GM19328 (cell line): ENCODE measurements around the gene CCDC190.
"Not testable (repeated sequence)": the region's sequence is repeated elsewhere in the genome, so short reads cannot be mapped to it uniquely, and the experiment has no call there.

Experiments
- ATAC-seq: cut with Tn5 transposase; IDR thresholded peaks from one replicate; pipeline ENCODE4 v1.9.1; 2021; ENCODE audit warnings: mild to moderate bottlenecking, moderate library complexity; ENCODE audit not compliant: unreplicated experiment

The CCDC190 gene

DNA sequence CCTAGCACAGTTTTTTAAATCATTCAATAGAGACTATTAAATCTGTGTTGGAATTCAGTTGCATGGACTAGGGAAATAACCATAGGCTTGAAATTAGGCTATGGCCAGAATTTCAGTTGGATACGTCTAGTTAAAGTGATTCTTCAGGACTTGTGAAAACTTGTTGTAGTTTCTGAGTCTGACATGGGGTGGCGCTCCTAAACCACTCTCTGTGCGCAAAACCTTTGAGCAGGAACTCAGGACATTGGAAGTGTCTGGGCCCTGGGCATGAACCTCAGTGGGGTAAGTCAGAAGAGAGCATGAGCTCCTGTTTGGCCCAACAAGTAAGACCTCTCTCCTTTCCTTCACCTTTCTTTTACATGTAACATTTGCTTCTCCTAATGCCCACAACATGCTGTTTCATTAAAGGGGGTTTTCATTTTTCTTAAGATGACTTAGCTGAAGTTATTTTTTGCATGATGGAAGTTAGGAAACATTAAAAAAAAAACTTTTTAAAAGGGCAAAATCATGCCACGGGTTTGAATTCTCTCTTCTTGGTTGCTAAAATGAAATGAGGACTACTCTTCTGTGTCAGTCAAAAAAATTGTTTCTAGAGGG is 17.1 kb upstream of the CCDC190 start:
- no peak for ATAC-seq

DNA sequence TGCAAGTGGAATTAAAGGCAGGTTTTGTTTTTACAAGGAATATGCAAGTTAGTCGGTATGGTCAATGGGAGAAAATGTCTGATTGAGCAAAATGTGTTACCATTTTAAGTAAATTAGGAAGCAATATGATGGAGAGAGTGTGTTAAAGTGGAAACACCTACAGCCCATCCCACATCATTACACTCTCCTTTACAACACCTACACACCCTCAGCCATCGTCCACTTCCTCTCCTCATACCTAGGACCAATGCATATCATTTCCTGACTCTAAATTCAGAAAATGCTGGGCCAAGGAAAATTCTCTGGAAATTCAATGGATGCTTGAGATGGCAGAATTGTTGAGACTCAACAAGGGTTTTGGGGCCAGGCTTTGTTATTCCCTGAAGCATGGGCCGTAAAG is 16.4 kb upstream of the CCDC190 start:
- no peak for ATAC-seq

DNA sequence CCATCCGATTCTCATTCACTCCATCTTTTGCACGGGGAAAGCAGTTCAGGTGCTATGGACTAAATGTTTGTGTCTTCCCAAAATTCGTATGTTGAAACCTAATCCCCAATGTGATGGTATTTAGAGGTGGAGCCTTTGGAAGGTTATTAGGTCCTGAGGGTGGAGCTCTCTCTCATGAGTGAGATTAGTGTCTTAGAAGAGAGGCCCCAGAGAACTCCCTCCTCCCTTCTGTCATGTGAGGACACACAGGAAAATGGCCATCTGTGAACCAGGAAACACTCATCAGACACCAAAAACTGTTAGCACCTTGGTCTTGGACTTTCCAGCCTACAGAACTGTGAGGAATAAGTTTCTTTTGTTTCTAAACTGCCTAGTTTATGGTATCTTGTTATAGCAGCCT is 15.8 kb upstream of the CCDC190 start:
- no peak for ATAC-seq

DNA sequence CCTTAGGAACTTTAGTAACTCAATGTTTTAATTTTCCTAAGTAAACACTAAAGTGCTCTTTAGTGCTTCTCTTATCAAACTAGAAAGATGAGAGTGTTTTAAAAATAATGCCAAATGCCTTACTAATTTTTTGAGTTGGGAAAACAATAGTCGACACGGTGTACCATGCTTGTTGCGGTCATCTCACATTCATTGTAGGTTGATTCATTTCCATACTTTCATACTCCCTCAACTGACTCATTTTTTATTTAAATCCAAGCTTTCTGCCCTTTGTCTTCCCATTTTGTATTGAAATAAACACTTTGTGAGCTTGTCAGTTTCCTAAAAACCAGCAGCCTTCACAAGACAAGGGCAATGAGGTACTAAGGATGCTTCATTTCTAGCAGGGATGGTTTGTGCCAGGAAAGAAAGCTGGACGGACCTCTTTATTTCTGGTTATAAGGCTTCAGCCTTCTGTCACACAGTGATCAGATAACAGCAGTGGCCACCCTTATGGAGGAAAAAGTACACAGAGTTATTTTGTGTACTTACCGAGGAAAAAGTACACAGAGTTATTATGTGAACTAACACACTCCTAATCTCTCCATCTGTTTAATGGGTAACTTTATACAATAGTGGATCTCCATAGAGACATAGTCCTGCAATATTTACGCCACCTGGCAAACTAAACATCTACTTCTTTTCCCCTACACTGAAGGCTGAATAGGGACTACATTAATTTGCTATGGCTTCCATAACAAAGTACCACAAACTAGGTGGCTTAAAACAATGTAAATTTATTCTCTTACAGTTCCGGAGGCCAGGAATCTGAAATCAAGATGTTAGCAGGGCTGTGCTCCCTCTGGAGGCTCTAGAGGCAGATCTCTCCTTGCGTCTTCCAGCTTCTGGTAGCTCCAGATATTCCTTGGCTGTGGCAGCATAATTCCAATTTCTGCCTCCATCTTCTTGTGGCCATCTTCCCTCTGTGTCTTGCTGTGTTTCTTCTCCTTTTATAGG is 13.0 kb upstream of the CCDC190 start:
- ATAC-seq: no peak

DNA sequence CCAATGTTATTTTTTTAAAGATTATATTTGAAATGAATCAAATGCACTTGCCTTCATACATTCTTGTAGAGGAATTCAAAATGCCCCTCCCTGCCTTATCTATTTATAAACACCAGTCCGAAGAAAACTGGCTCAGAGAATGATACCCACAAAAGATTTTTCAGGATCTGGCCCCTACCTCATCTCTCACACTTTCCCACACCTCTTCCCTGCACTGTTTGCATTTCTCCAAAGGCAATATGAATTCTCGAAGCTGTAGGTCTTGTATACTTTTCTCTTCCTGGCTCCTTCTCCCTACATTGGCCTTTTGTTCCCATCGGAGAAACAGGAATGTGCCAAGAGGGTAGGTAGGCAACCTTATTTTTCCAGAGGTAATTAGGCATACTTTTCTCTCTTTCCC is 12.0 kb upstream of the CCDC190 start:
- ATAC-seq: no peak

DNA sequence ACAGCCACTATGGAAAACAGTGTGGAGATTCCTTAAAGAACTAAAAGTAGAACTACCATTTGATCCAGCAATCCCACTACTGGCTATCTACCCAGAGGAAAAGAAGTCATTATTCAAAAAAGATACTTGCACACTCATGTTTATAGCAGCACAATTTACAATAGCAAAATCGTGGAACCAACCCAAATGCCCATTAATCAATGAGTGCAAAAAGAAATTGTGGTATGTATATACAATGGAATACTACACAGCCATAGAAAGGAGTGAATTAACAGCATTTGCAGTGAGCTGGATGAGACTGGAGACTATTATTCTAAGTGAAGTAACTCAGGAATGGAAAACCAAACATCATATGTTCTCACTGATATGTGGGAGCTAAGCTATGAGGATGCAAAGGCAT is 10.4 kb upstream of the CCDC190 start:
- ATAC-seq: not testable (repeated sequence)

DNA sequence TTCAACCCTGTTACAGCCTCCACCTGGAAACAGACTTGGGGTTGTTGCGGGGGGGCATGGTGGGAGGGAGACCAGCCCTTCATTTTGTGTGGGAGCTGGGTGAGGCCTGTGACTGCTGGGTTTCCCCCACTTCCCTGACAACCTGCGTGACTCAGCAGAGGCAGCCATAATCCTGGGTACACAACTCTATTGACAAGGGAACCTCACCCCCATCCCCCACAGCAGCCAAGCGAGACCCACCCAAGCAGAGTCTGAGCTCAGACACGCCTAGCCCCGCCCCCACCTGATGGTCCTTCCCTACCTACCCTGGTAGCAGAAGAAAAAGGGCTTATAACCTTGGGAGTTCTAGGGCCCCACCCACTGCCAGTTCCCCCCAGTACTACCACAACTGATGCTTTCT is 8.0 kb upstream of the CCDC190 start:
- ATAC-seq: no peak

DNA sequence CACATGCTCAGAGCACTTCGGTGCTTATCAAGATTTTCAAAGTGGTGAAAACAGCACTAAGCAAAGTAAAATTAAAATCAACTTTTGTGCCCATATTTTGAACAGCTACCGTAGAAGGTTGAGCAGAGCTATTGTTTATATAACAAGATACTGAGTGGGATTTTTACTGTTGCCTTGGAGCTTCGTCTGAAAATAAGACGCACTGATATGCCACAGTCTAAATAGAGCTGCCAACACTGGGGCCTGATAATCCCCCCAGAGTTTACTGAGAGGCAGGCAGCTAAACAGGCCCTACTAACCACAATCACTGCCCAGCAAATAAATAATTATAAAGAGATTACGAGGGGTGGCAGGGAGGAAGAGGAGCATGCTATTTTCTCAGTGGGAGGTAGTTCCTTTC is 650 bp upstream of the CCDC190 start:
- no peak for ATAC-seq

DNA sequence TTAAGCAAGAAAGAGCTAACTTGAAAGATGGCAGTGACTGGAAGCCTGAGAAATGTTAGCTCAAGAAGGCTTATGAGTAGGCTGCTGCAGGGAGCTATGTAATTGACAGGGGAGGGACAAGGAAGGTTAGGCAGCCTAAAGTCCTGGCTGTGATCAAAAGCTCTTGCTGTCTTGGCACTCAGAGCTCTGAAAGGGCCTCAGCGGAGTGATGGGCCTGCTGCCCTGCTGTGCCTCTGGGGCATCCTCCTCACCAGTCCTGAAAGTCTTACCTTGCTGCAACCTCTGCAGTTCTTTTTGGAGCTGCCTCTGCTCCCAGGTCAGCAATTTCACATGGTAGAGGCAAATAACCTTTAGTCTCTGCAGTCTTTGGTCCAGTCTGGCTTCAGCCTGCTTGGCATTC is 1.8 kb downstream of the CCDC190 start:
- no peak for ATAC-seq

DNA sequence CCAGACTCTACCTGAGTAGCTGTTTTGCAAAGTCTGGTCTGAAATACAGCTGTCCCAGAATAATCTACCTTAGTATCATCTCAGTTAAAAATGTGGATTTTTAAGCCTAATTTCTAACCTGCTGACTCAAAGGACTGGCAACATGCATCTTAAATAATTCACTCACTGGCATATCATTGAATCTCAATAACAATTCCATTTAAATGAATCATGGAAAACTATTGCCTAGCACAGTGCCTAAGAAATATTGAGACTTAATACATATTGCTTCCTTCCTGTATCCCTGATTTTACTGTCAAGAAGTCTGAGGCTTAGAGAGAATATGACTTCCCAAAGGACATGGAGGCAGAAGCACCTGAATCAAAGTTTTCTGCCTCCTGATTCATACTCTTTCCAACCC is 3.1 kb downstream of the CCDC190 start:
- no peak for ATAC-seq

DNA sequence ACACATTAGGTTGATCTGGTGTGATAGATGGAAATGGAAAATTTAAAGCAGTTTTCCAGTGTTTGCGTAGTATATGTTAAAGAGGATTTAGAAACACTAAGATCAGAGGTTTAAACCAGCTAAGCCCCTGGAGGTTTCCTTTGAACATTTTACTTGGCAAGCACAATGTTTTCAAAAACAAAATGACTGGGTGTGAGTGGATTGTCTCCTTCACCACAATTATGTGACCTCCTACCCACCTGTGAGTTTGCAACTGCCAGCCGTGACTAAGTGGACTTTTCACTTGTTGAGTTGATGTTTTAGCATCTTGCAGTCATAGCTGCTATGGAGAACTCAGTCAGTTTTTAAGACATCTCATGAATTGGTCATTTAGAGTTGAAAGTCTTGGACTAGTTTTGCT is 4.7 kb downstream of the CCDC190 start:
- ATAC-seq: no peak

DNA sequence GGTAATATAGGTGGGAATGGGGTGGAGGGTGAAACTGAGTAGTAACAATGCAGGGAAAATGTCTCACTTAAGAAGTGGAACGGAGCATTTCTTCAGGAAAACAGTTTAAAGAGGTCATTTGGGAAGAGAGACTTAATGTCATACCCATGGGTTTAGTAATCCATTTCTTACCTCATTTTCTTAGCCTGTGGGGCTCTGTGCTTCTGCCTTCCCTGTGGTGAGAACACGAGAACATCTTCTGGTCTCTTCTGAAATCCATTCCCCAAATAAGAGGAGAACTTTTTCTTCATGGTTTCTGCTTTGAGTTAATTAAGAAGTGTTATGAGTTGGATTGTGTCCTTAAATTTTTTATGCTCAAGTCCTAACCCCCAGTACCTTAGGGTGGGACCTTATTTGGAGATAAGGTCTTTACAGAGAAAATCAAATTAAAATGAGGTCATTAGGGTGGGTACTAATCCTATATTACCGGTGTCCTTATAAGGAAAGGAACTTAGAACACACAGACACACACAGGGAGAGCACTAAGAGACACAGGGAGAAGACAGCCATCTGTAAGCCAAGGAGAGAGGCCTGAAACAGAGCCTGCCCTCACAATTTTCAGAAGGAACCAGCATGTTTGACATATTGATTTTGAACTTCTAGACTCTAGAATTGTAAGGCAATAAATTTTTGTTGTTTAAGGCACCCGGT is 5.4 kb downstream of the CCDC190 start:
- no peak for ATAC-seq

DNA sequence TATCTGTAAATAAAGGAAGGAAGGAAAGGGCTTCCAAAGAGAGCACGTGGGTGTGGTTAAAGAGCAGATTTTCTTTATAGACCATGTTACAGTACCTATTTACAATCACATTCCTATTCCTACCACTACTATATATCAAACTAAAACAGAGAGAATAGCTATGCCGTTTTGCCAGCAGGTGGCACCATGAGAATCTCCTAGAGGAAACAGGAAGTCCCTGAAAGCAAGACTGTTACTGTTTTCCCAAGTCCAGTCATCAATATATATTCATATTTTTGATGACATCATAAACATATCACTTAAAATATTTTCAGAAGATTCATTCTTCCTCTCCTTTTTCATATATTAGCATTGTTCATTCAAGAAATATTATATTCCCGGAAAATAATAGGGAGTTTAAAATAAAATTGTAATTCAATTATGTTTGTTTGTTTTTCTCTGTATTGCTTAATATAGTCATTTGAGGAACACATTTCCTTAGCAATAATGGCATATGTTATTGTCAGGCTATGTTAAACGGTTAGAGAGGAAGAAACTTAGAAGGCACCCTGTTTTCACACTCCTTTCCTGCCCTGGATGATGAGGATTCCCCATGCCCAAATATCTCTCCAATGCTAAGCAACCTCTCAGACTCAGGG is 6.6 kb downstream of the CCDC190 start:
- ATAC-seq: peak; percentile 69

DNA sequence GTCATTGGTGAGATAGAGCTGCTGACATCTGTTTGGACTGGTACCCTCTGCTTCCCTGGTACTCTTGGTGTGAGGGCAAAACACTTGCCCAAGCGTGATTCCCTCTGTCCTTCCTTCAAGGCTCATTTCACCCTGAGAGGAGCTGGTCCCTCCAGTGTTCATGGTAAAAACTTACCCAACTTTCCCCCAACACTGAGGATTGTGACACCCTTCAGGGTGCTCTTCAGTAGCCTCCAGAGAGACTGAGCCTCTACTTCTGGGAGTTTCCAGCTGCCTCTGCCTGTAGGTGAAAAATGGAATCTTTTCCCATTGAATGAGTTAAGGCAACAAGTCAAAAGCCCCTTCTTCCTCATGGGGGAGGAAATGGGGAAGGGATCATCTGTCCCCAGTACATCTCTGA is 9.6 kb downstream of the CCDC190 start:
- no peak for ATAC-seq

DNA sequence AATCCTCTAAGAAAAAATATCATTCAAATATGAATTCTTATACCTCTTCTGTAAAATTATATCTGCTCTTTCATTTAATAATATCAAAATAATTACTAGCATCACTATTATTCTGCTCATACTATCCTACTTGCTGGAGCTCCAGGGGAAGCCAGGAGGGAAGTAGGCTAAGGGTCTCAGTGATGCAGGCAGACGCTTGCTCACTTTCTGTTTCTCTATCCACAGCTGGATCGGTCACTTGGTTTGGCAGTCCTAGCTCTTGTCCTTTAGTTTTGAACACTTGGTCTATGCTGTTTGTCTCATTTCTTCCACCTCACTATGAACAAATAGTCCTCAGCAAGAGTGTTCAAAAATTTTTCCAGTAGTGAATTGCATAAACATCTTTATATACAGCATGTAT is 11.3 kb downstream of the CCDC190 start:
- no peak for ATAC-seq

DNA sequence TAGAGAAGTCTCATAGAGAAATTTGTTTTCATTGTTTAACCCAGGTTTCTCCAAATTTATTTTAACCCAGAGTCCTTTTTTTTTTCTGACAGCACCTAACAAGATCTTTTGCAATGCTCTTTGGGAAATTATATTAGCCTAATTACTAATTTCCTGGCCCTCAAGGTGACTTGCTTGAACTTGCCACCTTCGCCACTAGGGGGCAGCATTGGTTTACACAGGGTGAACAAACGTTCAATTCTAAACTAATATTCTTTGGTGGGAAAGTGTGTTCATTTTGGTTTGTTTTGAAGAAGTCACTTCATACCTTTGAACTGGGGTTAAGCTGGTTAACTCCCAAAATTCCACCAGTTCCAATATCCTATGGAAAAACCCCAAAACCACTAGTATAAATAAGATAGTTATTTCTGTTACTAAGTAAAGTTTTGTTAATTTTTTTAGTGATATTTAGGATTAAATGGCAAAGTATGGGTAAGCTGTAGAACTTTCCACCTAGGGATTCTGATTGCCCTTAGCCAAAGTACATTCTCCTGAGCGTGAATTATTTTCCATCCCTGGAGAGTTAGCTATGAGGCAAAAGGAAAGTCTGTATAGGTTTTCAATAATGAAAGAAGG is 13.0 kb downstream of the CCDC190 start:
- no peak for ATAC-seq

DNA sequence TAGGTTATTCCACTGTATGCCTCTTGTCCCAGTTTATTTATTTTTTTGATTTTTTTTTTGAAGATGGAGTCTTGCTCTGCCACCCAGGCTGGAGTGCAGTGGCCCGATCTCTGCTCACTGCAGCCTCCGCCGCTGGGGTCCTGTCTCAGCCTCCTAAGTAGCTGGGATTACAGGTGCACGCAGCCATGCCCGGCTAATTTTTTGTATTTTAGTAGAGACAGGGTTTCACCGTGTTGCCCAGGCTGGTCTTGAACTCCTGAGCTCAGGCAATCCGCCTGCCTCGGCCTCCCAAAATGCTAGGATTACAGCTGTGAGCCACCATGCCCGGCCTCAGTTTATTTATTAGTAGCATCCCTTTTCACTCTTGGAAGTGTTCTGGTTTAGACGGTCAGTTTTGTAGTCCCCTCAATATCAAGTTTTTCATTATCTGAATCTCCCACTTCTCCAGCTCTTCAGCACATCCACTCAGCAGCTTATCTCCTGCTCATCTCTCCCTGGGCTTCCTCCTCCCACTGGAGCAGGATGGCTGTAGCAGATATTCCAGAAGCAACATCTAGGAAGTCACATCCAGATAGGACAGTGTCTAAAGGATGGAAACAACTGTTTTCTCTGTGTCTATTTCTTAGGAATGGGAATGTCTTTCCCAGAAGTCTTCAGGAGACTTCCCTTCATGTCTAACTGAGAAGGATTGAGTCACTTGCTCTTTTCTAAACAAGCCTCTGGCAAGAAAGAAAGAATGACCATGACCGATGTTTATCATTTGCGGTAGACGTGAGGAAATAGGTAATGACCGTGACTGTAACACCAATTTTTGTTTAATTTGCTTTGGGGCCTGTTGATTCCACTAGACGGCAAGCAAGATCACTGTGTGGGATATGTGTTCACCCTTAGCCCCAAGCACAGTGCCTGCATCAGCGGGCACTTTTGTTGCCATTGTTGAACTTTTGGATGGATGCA is 14.4 kb downstream of the CCDC190 start:
- ATAC-seq: no peak

DNA sequence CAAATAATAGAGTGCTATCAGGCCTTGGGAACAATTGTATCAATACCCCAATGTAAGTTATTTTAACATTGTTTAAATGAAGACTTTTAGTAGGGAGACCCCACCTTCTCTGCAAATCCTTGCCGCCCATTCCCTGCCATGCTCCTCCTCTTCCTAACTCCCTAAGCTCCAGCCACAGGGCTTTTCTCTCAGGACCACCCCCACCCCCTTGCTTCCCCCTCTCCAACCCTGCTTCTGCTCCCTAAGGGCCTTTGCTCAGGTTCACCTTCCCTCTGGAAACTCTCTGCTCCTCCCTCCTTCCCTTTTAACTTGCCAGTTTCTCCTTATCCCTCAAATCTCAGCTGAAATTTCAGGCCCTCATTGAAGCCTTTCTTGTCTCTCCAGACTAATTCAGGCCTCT is 16.8 kb downstream of the CCDC190 start:
- no peak for ATAC-seq

DNA sequence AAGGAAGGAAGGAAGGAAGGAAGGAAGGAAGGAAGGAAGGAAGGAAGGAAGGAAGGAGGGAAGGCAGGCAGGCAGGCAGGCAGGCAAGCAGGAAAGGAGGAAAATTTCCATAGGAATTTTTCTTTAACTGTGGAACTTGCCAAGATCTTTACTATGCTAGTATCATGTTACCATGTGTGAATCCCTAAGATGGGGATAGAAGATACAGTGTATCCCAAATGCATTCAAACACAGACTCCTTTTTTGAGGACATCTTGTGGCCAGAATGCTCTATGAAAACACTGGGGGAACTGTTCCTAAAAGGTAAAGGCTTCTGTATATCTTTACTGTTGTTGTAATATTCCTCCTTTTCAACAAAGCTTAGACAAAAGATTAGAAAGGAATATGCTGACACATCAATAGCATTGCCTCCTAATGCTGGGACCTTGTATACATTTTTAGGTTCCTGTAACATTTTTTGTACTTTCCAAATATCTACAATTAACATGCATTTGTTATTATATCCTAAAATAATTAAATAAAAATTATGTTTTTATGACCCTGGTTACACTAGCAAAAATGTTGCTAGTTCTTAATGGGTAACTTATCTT is 20.6 kb downstream of the CCDC190 start:
- no peak for ATAC-seq
